Measurements from ENCODE around the gene KRTAP12-1.

DNA sequence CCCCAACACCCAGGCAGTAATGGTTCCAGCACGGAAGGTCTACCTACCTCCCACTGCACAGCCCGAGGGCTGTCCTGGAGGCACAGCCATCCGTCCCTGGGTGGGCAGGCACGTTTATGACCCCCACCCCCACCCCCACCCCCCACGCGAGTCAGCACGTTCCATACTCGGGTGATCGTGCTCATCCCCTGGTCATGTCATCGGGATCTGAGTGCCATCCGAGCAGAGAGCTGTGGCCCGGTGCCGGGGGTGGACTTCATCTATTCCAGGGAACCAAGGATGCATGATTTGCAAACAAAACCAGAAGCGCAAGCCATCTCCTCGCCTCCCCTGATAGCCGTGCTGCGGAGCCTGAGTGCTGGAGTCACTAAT lies 28.3 kb upstream of the KRTAP12-1 start:
- TF ChIP-seq, protein P1, sequence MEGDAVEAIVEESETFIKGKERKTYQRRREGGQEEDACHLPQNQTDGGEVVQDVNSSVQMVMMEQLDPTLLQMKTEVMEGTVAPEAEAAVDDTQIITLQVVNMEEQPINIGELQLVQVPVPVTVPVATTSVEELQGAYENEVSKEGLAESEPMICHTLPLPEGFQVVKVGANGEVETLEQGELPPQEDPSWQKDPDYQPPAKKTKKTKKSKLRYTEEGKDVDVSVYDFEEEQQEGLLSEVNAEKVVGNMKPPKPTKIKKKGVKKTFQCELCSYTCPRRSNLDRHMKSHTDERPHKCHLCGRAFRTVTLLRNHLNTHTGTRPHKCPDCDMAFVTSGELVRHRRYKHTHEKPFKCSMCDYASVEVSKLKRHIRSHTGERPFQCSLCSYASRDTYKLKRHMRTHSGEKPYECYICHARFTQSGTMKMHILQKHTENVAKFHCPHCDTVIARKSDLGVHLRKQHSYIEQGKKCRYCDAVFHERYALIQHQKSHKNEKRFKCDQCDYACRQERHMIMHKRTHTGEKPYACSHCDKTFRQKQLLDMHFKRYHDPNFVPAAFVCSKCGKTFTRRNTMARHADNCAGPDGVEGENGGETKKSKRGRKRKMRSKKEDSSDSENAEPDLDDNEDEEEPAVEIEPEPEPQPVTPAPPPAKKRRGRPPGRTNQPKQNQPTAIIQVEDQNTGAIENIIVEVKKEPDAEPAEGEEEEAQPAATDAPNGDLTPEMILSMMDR (conservative IDR thresholded peaks at IDR 0.05; ENCODE audit: low read depth, low read length) = no peak
- no peak for TF ChIP-seq EZH2 (IDR thresholded peaks at IDR 0.05; ENCODE audit: borderline replicate concordance, low read depth, low read length, poor library complexity, severe bottlenecking)
